IPS-NIHi7 (cell line): ENCODE data around the gene LOXL4.

Source experiments
- DNase-seq: peaks from one replicate; pipeline ENCODE4 v3.0.0; 2012; ENCODE audit warnings: mixed read lengths; ENCODE audit errors: extremely low spot score

The LOXL4 gene

DNA sequence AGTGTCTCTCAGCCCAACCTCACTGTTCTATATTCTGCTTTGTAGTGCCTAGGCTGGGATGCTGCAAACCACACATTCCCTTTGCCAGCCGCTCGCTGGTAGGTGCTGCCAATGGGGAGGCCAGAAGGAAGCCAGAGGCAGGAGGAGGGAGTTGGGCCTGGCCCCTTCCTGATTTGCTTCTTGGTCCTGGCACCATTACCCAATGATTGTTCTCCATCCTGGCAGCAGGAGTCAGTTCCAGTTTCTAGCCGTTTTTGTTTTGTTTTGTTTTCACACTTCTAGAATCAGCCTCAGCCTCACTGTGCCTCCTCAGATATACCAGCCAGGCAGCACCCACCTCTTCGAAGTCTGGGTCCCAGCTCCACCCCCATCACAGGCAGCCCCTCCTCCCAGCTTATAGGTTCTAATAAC is 27.4 kb upstream of the LOXL4 start:
- DNase-seq, result no peak

GRCh38 chr10:98294270-98294627 is 26.3 kb upstream of the LOXL4 start:
- no peak for DNase-seq

- DNase-seq, result no peak
These were observed 25.7 kb upstream of the LOXL4 start for GRCh38 chr10:98293550-98294269.

- no peak for DNase-seq
These were observed 25.0 kb upstream of the LOXL4 start for GRCh38 chr10:98292971-98293370.

- no peak for DNase-seq
These were observed 21.8 kb upstream of the LOXL4 start for GRCh38 chr10:98289802-98290209.

DNA sequence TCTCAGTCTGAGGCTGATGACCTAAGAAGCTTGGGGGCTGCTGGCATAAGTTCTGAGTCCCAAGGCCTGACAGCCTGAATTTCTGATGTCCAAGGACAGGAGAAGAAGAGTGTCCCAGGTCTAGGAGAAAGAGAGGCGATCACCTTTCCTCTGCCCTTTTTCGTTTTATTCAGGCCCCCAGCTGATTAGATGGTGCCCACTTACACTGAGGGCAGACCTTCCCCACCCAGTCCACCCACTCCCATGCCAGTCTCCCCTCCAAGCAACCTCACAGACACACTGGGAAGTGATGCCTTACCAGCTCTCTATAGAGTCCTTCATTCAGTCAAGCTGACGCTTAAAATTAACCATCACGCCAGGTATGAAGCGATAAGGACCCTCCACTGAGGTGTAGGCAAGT is 19.3 kb upstream of the LOXL4 start:
- no peak for DNase-seq

- no peak for DNase-seq
These were observed 18.4 kb upstream of the LOXL4 start for GRCh38 chr10:98286419-98286818.

DNA sequence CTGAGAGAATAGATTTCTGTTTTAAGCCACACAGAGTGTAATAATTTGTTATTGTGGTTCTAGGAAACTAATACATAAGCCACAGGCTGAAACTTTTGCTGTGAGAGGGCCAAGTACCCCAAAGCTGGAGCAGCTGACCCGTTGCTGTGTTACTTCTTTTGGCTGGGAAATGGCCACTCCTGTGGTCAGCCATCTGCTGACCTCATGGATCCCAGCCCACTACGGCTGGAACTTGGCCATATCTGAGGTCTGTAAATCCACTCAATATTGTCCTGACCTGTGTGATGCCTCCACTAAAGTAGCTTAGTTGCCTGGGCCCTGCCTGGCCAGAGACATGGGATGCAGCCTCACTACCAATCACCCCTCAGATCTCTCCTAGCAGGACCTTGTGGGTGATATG is 17.4 kb upstream of the LOXL4 start:
- DNase-seq, result no peak

DNA sequence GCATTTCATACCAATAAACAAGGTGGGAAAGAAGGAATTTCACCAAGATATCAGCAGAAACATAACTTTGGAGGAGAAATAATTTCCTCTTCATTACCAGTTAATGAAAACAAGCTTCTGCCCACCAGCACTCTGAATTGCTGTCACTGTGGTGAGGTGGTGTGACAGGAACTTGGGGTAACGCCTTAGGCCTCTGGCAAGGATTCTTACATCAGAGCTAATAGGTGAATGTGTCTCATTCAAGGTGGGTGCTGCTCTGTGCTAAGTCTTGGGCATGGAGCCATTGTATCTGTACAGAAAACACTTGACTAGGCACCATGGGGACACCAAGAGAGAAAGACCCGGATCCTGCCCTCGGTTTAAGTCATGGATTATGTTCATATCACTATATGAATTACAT is 8.3 kb upstream of the LOXL4 start:
- DNase-seq, result no peak

DNA sequence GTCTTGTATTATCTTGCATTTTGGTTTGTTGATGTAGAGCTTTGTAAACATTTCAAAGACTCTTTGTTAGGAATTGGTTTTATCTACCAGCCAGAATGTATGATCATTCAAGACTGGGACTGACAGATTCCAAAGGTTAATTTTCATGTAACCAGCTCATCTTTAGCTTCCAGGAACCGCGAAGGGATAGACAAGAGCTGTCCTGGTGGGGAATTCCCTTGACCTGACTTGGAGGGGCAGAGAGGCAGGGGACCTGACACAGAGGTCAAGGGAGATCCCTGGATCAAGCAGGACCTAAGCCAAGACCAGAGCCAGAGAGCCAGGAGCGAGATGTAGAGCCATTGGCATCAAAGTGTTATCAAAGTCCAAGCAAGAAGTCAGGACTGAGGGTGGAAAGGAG is 6.6 kb upstream of the LOXL4 start:
- no peak for DNase-seq

- no peak for DNase-seq
These were observed 5.3 kb upstream of the LOXL4 start for GRCh38 chr10:98273057-98273850.

- DNase-seq, result peak; percentile 67
These were observed 4.7 kb upstream of the LOXL4 start for GRCh38 chr10:98272656-98273055.

DNA sequence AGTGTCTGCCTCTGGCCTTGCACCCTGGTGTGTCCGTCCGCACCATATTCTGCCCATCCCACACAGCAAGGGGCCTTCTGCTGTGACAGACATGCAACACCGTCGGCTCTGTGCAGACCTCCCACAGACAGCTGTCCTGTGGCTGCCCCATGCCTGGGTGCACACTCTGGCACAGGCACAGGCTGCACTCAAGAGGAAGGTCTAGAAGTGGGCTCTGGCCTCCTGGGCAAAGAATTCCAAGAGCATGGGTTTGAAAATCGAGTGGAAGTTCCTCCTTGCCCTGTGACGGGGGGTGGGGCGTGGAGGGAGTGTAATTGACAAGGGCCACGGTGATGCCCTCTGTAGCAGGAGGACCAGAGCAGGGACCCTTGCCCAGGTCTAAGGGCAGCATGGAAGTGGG is 4.3 kb upstream of the LOXL4 start:
- no peak for DNase-seq

GRCh38 chr10:98270786-98271185 is 2.8 kb upstream of the LOXL4 start:
- DNase-seq, result no peak

DNA sequence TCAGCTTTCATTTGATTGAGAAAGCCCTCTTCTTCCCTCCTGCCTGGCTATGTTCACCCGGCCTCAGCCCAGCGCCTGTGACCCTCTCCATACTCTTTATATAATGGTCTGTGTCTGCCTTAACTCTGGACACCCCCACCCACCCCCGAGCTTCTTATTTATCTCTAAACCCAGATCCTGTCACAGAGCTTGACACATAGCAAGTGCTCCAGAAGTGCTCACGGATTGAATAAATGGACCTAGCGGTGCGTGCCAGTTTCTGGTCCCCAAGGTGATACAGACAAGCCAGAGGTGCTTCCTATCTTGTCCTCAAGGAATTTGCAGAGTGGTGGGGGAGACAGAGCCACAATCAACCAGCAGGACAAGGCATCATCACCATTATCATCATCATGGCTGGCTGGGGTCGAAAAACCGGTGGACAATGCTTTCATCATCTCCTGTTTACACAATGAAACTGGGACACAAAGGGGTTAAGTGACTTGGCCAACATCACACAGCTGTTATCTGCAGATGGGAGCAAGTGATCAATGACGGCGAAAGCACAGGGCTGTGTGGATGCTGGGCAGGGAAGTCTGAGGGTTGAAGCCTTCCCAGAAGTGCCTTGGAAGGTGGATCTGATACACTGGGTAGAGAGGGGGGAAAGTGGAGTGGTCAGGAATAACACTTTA is 2.2 kb upstream of the LOXL4 start:
- no peak for DNase-seq

- peak; percentile 74 for DNase-seq
These were observed 1.5 kb upstream of the LOXL4 start for GRCh38 chr10:98269435-98269912.

- DNase-seq, result peak; percentile 40
These were observed 869 bp upstream of the LOXL4 start for GRCh38 chr10:98268694-98269431.

DNA sequence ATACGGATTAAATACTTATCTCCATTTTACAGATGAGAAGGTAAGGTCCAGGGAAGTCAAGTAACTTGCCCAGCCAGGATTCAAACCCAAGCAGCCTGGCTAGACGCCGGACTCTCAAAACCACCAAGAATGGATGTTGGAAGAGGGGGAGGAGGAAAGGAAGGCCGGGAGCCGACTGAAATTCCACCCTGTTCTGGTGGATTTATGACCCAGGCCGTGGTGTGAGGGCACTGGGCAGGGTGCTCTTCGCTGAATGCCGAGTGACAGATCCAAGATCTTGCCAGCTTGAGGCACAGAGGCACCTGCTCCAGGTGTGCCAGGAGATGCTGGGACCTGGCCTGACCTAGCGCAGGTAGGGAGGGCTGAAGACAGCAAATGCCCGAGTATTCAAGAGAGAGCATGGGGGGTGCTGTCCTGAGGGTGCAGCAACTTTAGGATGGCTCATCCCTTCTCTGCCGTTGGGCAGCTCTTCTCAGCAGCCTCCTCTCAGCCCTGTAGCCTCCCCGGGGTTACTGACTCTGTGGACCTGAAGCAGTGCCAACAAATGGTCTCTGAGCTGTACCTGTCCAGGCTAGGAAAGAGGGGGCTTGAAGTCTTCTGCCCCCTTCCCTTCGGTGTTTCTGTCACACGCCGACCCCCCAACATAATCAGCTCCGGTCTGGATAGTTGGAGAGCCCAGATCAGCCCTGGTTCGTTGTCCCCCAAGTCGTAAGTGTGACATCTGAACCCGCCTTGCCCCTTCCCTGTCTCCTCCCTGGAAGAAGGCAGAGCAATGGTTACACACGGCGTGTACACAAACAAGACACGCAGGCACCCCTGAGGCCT is 713 bp downstream of the LOXL4 start:
- no peak for DNase-seq

- DNase-seq, result no peak
These were observed 1.3 kb downstream of the LOXL4 start for GRCh38 chr10:98266647-98267046.

- DNase-seq, result no peak
These were observed 2.3 kb downstream of the LOXL4 start for GRCh38 chr10:98265403-98266378.
